CD4-positive, alpha-beta T cell (primary cell): ENCODE data around the gene C9. TPM values are rescaled to one million over a fixed set of nuclear protein-coding genes. Genes with fewer than 3 reads are reported as not detected.
"Not testable (repeated sequence)": the region's sequence is repeated elsewhere in the genome, so short reads cannot be mapped to it uniquely, and the experiment has no call there.

Experiments used
- ATAC-seq: fragments of 200-7000 bp; cut with Tn5 transposase; one replicate; pipeline ENCODE4 v1.10.0; 2022; ENCODE audit warnings: mild to moderate bottlenecking; ENCODE audit not compliant: poor library complexity
- CTCF ChIA-PET: fragments of 350-600 bp; sonication (Branson Sonifier 250); formaldehyde crosslinking; loops from one replicate; lab custom pipeline; 2021; ENCODE audit warnings: antibody characterized with exemption, inconsistent platforms; lab: Charles Lee
- POLR2A ChIA-PET: fragments of 350-600 bp; sonication (Branson Sonifier 250); formaldehyde crosslinking; loops from one replicate; lab custom pipeline; 2021; ENCODE audit warnings: antibody characterized with exemption, inconsistent platforms; lab: Charles Lee
- DNase-seq, 14 experiments: peaks; one replicate each; pipeline ENCODE4 v3.0.0-alpha.2; 2013 to 2020; ENCODE audit warnings: mixed read lengths in 2 of 14
- H3K27ac ChIP-seq, 2 donors: one replicate each; pipeline versions ENCODE4 v1.5.1 to v1.7.0; 2013; ENCODE audit warnings: low read length in 2 of 2, low read depth in 1 of 2, mild to moderate bottlenecking in 1 of 2
- H3K27me3 ChIP-seq, 2 experiments: 1 replicate in 1 of 2; 2 replicates in 1 of 2; pipeline versions ENCODE4 v1.6.1 to v1.7.0; 2013; ENCODE audit warnings: low read length in 2 of 2, control low read depth in 1 of 2, mild to moderate bottlenecking in 1 of 2, moderate library complexity in 1 of 2; ENCODE audit not compliant: insufficient read depth in 2 of 2, control insufficient read depth in 1 of 2
- H3K36me3 ChIP-seq: one replicate; pipeline ENCODE4 v1.6.1; 2013; ENCODE audit warnings: low read length, control low read depth; ENCODE audit not compliant: insufficient read depth
- H3K4me1 ChIP-seq: one replicate; pipeline ENCODE4 v1.6.1; 2013; ENCODE audit warnings: low read length, control low read depth; ENCODE audit not compliant: insufficient read depth
- H3K4me3 ChIP-seq: one replicate; pipeline ENCODE4 v1.5.1; 2013; ENCODE audit warnings: mild to moderate bottlenecking, low read length, moderate library complexity
- H3K9me3 ChIP-seq, 2 experiments: 1 replicate in 1 of 2; 2 replicates in 1 of 2; pipeline versions ENCODE4 v1.6.1 to v1.7.0; 2013; ENCODE audit warnings: low read length in 2 of 2, mild to moderate bottlenecking in 2 of 2, control low read depth in 1 of 2, moderate library complexity in 1 of 2; ENCODE audit not compliant: control insufficient read depth in 1 of 2, insufficient read depth in 1 of 2
- H3K27ac Mint-ChIP-seq: one replicate; pipeline ENCODE4 v1.8.0; 2020; ENCODE audit warnings: mixed read lengths
- H3K27me3 Mint-ChIP-seq: one replicate; pipeline ENCODE4 v1.8.0; 2021; ENCODE audit warnings: mixed read lengths
- H3K36me3 Mint-ChIP-seq: one replicate; pipeline ENCODE4 v1.8.0; 2021; ENCODE audit warnings: low read depth, mixed read lengths
- H3K4me1 Mint-ChIP-seq: one replicate; pipeline ENCODE4 v1.8.0; 2021; ENCODE audit warnings: low read depth, mixed read lengths
- H3K4me3 Mint-ChIP-seq: one replicate; pipeline ENCODE4 v1.8.0; 2020; ENCODE audit warnings: mild to moderate bottlenecking, mixed read lengths
- H3K9me3 Mint-ChIP-seq: one replicate; pipeline ENCODE4 v1.8.0; 2020; ENCODE audit warnings: mixed read lengths
- intact Hi-C, 2 experiments: fragments of 100-400 bp; cut with DNase I in 1 of 2; cut with micrococcal nuclease in 1 of 2; formaldehyde crosslinking; loops; one replicate each; pipeline versions ENCODE4 v1.15.1 to v1.9.0; 2023 to 2025; cut with DNase I, micrococcal nuclease
- total RNA-seq, 174 experiments: library from RNA in 2 of 174; stranded (reverse) in 2 of 174; gene quantifications; one replicate each; pipeline ENCODE4 v1.2.3 and lab custom pipeline; 2021 to 2026
- TF ChIP-seq, protein P1 (sequence below): fragments of 200-600 bp; IDR thresholded peaks from one replicate; pipeline ENCODE4 v1.8.0; 2022; ENCODE audit warnings: antibody characterized with exemption, mild to moderate bottlenecking

The C9 gene
- total RNA-seq, 2 experiments from 2014 or later: not detected

DNA sequence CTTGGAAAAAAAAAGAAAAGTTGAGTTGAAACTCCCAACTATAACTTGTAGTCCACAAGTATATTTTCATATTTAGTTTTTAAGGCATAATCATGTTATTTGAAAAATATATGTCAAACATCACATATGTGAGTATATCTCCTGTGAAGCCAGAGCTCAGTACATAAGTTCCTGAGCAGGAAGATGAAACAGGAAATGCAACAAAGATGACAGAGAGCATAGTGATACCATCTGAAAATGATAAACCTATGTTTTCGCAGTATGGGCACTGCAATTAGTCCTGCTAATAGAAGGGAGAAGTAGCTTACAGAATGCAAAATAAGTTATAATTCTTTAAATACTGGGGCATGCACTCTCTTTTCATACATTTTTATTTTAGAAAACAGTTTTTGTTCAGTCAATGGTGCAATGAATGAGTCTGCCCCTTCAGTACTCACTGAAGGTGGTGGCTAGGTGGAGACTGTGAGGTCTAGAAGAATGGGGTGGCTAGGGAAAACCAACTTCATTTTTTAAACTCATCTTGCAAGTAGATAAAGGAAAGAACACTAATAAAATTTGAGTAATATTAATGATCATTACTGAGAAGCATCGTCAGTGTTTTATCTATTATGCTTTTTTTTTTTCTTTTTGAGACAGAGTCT, 90.9 kb downstream of the C9 start:
- peaks cover 7% of the 10 kb centered on the region for H3K36me3 Mint-ChIP-seq
- Histone ChIP-seq H3K27me3 (no peaks in the 10 kb centered on the region), H3K27ac (peak overlapping the region; percentile 47 to 80), H3K9me3 (no peaks in the 10 kb centered on the region), H3K4me3 (peak overlapping the region; percentile 4), H3K36me3 (no peaks in the 10 kb centered on the region), H3K4me1 (peaks cover 28% of the 10 kb centered on the region)
- DNase-seq: peak in 3 of 14 experiments; percentile 61 to 69 (median 64)
- CTCF ChIA-PET: interaction anchor here (3.1 kb wide), 1 partner anchor 56 kb away, joined by 23 read pairs; no protein-coding TSS in a partner anchor
- H3K4me1 Mint-ChIP-seq: peaks cover 43% of the 10 kb centered on the region
- peak; percentile 86 for ATAC-seq
- no peaks in the 10 kb centered on the region for H3K9me3 Mint-ChIP-seq
- TF ChIP-seq, protein P1, sequence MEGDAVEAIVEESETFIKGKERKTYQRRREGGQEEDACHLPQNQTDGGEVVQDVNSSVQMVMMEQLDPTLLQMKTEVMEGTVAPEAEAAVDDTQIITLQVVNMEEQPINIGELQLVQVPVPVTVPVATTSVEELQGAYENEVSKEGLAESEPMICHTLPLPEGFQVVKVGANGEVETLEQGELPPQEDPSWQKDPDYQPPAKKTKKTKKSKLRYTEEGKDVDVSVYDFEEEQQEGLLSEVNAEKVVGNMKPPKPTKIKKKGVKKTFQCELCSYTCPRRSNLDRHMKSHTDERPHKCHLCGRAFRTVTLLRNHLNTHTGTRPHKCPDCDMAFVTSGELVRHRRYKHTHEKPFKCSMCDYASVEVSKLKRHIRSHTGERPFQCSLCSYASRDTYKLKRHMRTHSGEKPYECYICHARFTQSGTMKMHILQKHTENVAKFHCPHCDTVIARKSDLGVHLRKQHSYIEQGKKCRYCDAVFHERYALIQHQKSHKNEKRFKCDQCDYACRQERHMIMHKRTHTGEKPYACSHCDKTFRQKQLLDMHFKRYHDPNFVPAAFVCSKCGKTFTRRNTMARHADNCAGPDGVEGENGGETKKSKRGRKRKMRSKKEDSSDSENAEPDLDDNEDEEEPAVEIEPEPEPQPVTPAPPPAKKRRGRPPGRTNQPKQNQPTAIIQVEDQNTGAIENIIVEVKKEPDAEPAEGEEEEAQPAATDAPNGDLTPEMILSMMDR: no peak
- H3K27me3 Mint-ChIP-seq: no peaks in the 10 kb centered on the region
- peak overlapping the region; percentile 97 for H3K27ac Mint-ChIP-seq
- POLR2A ChIA-PET: interaction anchor here (0.6 to 2.9 kb wide), 17 partner anchors 9 to 121 kb away, joined by 3 to 55 read pairs (median 3); no protein-coding TSS in a partner anchor
- intact Hi-C loops: loop anchor here in 1 of 2 experiments (2.0 kb wide), 1 partner anchor 57 kb away; no protein-coding TSS in a partner anchor
- peak overlapping the region; percentile 70 for H3K4me3 Mint-ChIP-seq

DNA sequence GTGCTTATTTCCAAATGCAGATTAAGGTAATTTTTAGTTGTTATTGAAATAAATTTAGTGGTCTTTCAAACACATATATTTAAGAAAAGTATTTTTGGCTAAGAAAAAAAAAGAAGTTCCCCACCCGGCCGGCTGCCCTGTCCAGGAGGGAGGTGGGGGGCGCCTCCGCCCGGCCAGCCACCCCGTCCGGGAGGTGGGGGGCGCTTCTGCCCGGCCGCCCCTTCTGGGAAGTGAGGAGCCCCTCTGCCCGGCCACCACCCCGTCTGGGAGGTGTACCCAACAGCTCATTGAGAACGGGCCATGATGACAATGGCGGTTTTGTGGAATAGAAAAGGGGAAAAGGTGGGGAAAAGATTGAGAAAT, 91.4 kb downstream of the C9 start:
- intact Hi-C loops: loop anchor here in 1 of 2 experiments (2.0 kb wide), 1 partner anchor 56 kb away; no protein-coding TSS in a partner anchor
- H3K9me3 Mint-ChIP-seq, H3K36me3 ChIP-seq, H3K4me3 Mint-ChIP-seq, ATAC-seq, H3K4me3 ChIP-seq, H3K27me3 ChIP-seq, H3K36me3 Mint-ChIP-seq, H3K27me3 Mint-ChIP-seq, H3K9me3 ChIP-seq, DNase-seq: not testable (repeated sequence)
- peak overlapping the region; percentile 47 to 80 for H3K27ac ChIP-seq
- CTCF ChIA-PET: interaction anchor here (3.1 kb wide), 1 partner anchor 55 kb away, joined by 23 read pairs; no protein-coding TSS in a partner anchor
- POLR2A ChIA-PET: interaction anchor here (0.6 to 2.9 kb wide), 14 partner anchors 8 to 120 kb away, joined by 3 to 55 read pairs (median 3); no protein-coding TSS in a partner anchor
- Mint-ChIP-seq H3K4me1 (peaks cover 39% of the 10 kb centered on the region), H3K27ac (peak overlapping the region; percentile 97)
- peaks cover 28% of the 10 kb centered on the region for H3K4me1 ChIP-seq

DNA sequence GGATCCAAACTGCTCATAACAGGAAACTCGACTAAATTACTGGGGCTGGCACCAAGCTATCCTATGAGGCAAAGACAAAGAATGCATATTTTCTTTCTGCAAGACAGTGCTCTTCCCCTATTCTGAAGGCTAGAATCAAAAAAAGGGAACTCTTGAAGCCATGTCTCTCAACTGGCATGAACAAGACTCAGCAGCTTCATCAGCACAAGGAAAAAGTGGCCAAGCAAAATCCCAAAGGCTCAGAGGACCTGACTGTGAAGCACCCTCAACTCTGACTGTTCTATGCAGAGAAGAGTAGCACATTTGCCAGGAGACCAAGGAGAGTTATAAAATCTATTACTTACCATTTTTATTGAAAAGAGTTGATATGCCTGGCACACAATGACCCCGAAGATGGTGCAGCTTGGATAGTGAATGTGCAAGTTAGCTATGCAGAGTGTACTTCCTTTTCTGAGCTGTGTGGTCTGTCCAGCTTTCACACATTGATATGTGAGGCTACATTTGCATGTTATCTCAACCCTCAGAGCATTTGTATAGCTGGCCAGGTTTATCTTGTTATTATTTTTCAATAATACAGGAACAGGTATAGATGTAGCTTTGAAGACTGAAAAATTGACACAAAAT, 94.0 kb downstream of the C9 start:
- peaks cover 5% of the 10 kb centered on the region for H3K36me3 Mint-ChIP-seq
- no peaks in the 10 kb centered on the region for H3K9me3 Mint-ChIP-seq
- no peaks in the 10 kb centered on the region for H3K27me3 ChIP-seq
- ChIA-PET CTCF (interaction anchor here (1.0 to 2.4 kb wide), 3 partner anchors 13 to 53 kb away, joined by 3 to 9 read pairs (median 3); no protein-coding TSS in a partner anchor), POLR2A (interaction anchor here (0.7 to 1.0 kb wide), 4 partner anchors 14 to 53 kb away, joined by 3 to 6 read pairs (median 4); no protein-coding TSS in a partner anchor)
- no peak overlapping the region for H3K27ac ChIP-seq
- DNase-seq: peak in 2 of 14 experiments; percentile 27 to 53
- TF ChIP-seq, protein P1: no peak
- peaks cover 28% of the 10 kb centered on the region for H3K4me1 ChIP-seq
- no peaks in the 10 kb centered on the region for H3K36me3 ChIP-seq
- ATAC-seq: no peak
- H3K4me3 ChIP-seq: no peak overlapping the region
- no peaks in the 10 kb centered on the region for H3K27me3 Mint-ChIP-seq
- no peak overlapping the region for H3K4me3 Mint-ChIP-seq
- H3K27ac Mint-ChIP-seq: no peak overlapping the region
- H3K9me3 ChIP-seq: no peaks in the 10 kb centered on the region
- intact Hi-C loops: no loop called here
- H3K4me1 Mint-ChIP-seq: peaks cover 31% of the 10 kb centered on the region
